Activated T-helper 9 cell treated with anti-CD3 and anti-CD28 coated beads, Interleukin-2, amount 50 U/mL, for 16 hours (primary cell): ENCODE measurements around the gene CA6.
"Not testable (repeated sequence)": the region's sequence is repeated elsewhere in the genome, so short reads cannot be mapped to it uniquely, and the experiment has no call there.

Experiments used
- DNase-seq: peaks from one replicate; pipeline ENCODE4 v3.0.0-alpha.2; 2020; ENCODE audit warnings: low read depth

The CA6 gene

GRCh38 chr1:8926707-8927694 is 18.7 kb upstream of the CA6 start:
- DNase-seq, result no peak

- DNase-seq, result no peak
Measured at GRCh38 chr1:8930116-8930515, 15.6 kb upstream of the CA6 start.

- DNase-seq, result not testable (repeated sequence)
Measured at GRCh38 chr1:8937051-8937450, 8.6 kb upstream of the CA6 start.

GRCh38 chr1:8937701-8938100 is 8.0 kb upstream of the CA6 start:
- no peak for DNase-seq

- DNase-seq, result no peak
Measured at GRCh38 chr1:8938232-8938999, 7.3 kb upstream of the CA6 start.

DNA sequence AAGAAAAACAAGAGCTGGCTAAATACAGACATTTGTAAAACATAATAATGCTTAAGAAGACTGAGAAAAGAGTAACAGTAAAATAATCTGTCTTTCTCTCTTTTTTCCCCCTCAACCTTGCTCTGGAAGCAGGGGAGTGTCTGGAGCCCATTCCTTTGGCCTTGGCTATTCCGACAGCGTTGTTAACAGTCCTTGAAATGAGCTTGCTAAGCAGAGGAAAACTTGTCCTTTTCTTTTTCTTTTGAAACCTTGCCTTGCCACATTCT is 6.7 kb upstream of the CA6 start:
- DNase-seq, result no peak

- DNase-seq, result no peak
Measured at GRCh38 chr1:8939362-8939995, 6.2 kb upstream of the CA6 start.

DNA sequence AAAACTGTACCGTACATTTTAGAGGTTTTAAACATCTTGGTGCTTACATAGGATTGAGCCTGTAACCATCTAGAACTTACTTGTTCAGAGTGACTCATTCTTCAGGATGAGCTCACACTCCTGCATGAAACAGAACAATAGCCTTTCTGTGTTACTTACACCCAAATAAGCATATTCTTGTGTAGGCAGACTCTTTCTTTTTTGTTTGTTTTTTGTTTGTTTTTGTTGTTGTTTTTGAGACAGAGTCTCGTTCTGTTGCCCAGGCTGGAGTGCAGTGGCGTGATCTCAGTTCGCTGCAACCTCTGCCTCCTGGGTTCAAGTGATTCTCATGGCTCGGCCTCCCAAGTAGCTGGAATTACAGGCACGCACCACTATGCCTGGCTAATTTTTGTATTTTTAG is 3.8 kb upstream of the CA6 start:
- DNase-seq, result no peak

- no peak for DNase-seq
Measured at GRCh38 chr1:8943498-8944405, 1.9 kb upstream of the CA6 start.

DNA sequence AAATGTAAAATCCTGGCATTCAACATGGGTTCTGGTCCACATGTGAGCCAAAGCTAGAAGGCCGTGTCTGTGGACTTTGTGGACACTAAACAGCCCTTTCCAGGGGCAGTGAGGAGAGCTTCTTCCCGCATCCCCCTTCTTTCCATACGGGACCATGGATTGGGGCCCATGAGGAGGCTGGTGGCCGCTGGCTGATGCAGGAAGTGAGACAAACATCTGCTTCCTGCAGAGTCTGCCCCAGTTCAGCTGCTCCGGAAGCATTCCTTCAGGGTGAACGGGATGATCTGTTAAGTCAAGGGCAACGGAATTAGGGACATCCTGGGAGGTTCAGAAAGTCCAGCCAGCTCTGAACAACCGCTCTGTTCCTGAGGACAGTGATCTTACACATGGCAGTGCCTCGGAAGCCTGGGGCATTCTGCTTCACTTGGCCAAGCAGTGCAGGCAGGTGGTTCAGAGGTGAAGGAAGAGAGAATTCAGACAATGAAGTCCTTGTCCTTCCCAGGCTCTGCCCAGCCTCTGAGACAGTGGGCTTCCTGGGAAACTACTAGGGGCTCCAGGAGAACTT is 1.5 kb downstream of the CA6 start:
- peak; percentile 12 for DNase-seq

DNA sequence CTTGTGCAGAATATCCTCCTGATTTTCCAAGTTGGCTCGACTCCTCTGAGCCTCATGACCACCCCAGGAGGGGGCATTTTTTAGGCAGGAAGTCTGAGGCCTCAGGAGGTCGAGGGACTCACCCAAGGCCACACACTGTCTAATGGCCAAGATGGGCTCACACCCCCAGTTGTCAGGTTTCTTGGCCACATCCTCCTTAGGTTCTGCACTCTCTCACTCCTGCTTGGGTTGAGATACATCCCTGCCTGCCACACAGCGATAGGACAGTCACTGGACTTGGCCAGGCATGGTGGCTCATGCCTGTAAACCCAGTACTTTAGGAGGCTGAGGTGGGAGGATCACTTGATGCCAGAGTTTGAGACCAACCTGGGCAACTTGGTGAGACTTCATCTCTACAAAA is 4.6 kb downstream of the CA6 start:
- DNase-seq, result no peak

GRCh38 chr1:8951231-8951630 is 5.6 kb downstream of the CA6 start:
- no peak for DNase-seq

GRCh38 chr1:8955406-8955805 is 9.7 kb downstream of the CA6 start:
- DNase-seq, result no peak

- no peak for DNase-seq
Measured at GRCh38 chr1:8956461-8957349, 11.0 kb downstream of the CA6 start.

DNA sequence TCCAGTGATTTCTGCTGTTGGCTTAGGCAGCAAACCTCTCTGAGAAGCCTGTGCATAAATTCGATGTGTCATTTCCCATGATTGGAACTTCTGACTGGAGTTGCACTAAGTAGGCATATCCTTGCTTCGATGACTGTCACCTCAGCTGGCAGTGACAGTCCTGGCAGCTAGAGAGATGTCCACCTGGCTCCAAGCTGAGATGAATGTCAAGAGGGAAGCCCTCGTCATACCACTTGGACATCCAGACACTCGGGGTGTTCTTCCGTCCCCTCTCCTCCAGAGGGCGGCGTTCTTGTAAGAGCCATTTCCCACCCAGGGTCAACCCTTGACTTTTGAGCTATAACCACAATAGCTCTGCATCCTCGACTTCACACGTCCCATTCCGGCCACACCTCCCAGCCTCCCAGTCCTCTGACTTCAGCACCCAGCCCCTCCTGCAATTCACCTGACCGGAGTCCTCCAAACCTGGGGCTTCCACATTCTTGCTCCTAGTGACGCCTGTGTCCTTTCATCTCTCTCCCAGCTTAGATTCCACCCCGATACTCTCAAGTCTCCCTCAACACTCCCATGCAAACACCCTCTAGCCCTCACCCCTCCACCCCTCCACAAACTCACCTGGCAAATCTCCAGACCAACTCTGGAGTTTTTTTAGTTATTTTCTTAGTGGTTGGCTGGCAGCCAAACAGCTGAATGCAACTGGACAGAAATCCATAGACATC is 17.3 kb downstream of the CA6 start:
- no peak for DNase-seq

GRCh38 chr1:8963963-8964362 is 18.3 kb downstream of the CA6 start:
- no peak for DNase-seq

DNA sequence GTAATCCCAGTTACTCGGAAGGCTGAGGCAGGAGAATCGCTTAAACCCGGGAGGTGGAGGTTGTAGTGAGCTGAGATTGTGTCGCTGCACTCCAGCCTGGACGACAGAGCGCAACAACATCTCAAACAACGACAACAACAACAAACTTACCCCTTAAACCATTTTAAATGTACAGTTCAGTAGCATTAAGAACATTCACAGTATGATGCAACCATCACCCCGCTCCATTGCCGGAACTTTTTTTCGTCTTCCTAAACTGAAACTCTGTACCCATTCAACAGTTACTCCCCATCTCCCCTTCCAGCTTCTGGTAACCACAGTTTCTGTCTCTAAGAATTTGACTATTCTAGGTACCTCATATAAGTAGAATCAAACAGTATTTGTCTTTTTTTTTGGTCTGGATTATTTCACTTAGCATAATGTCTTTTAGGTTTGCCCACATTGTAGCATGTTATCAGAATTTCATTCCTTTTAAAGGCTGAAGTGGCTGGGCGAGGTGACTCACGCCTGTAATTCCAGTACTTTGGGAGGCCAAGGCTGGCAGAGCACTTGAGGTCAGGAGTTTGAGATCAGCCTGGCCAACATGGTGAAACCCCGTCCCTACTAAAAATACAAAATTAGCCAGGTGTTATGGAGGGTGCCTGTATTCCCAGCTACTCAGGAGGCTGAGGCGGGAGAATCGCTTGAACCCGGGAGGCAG is 19.6 kb downstream of the CA6 start:
- no peak for DNase-seq

GRCh38 chr1:8966606-8967005 is 20.9 kb downstream of the CA6 start:
- no peak for DNase-seq

DNA sequence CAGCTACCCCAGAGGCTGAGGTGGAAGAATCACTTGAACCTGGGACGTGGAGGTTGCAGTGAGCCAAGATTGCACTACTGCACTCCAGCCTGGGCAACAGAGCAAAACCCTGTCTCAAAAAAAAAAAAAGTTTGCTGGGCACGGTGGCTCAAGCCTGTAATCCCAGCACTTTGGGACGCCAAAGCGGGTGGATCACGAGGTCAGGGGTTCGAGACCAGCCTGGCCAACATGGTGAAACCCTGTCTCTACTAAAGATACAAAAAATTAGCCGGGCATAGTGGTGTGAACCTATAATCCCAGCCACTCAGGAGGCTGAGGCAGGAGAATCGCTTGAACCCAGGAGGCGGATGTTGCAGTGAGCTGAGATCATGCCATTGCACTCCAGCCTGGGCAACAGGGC is 23.2 kb downstream of the CA6 start:
- not testable (repeated sequence) for DNase-seq
